Measurements from ENCODE around the gene ZNF281. TPM values are rescaled to one million over a fixed set of nuclear protein-coding genes. Genes with fewer than 3 reads are reported as not detected.
A peak's percentile ranks its signal among the peaks of the same experiment; 100 is the strongest.
"Not testable (repeated sequence)": the region's sequence is repeated elsewhere in the genome, so short reads cannot be mapped to it uniquely, and the experiment has no call there.

ZNF281 gene
- total RNA-seq, 4 donors from 2014 or later = 15.3 to 24.7 (median 18.5) TPM

- Histone ChIP-seq H3K4me1 (no peaks in the 10 kb centered on the region), H3K27me3 (no peaks in the 10 kb centered on the region), H3K36me3 (no peaks in the 10 kb centered on the region), H3K27ac (no peak overlapping the region), H3K4me3 (no peak overlapping the region), H3K9me3 (no peaks in the 10 kb centered on the region)
- intact Hi-C loops (cut with DNase I; ENCODE audit: low total_unique reads) = no loop called here
- DNase-seq = no peak
- TF ChIP-seq POLR2A (IDR thresholded peaks at IDR 0.05) (no peak), CTCF (IDR thresholded peaks at IDR 0.05) (no peak)
Measured at GRCh38 chr1:200422211-200422610, 12.4 kb upstream of the ZNF281 start.

DNA sequence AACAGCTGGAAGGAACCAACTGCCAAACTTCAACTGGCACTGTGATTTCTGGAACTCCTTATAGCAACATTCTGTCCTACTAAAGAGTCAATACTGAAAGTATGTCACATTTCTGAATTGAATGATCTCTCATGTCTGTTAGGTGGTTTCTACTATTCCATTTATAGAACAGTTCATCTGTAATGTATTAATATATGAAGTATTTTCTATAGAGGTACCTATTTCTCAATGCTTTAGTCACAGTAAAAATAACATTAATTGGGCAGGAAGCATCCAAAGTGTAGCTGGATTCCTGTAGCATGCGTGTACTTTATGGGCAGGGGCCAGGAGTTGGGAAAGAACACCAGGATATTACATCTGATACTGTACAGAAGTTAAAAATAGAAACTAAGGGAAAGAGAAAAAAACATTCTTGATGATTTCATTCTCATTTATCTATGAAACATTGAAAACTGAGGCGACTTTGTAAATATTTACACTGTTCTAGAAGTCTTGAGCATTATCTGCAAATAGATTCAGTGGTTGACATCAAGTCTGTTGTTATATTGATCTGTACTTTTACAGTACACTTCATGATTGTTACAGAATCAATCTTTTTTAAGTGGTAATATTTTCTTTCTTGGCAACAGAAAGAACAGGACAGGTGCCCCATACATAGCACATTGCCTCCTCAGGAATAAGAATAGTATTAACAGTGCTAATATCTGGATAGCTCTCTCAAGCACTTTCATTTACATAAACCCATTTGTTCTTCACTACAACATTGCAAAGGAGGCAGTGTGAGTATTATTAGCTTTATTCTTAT, 6.2 kb upstream of the ZNF281 start:
- intact Hi-C loops (cut with DNase I; ENCODE audit: low total_unique reads) = no loop called here
- DNase-seq = peak; percentile 69 to 82
- Histone ChIP-seq H3K27me3 (no peaks in the 10 kb centered on the region), H3K9me3 (no peaks in the 10 kb centered on the region), H3K36me3 (no peaks in the 10 kb centered on the region), H3K27ac (peak overlapping the region; percentile 18 to 36), H3K4me1 (no peaks in the 10 kb centered on the region), H3K4me3 (no peak overlapping the region)
- TF ChIP-seq POLR2A (IDR thresholded peaks at IDR 0.05) (no peak), CTCF (IDR thresholded peaks at IDR 0.05) (no peak)

GRCh38 chr1:200415227-200415626, 5.4 kb upstream of the ZNF281 start:
- Histone ChIP-seq H3K27ac (peak overlapping the region in 1 of 2 donors; percentile 36), H3K4me3 (no peak overlapping the region), H3K9me3 (no peaks in the 10 kb centered on the region), H3K27me3 (no peaks in the 10 kb centered on the region), H3K4me1 (no peaks in the 10 kb centered on the region), H3K36me3 (no peaks in the 10 kb centered on the region)
- DNase-seq = no peak
- intact Hi-C loops (cut with DNase I; ENCODE audit: low total_unique reads) = no loop called here
- no peak for TF ChIP-seq POLR2A (IDR thresholded peaks at IDR 0.05)
- TF ChIP-seq CTCF (IDR thresholded peaks at IDR 0.05) = no peak

- no peak for TF ChIP-seq POLR2A (IDR thresholded peaks at IDR 0.05)
- no peak for TF ChIP-seq CTCF (IDR thresholded peaks at IDR 0.05)
- no peaks in the 10 kb centered on the region for H3K27me3 ChIP-seq
- no peak for DNase-seq
- H3K9me3 ChIP-seq = no peaks in the 10 kb centered on the region
- no peaks in the 10 kb centered on the region for H3K36me3 ChIP-seq
- H3K4me3 ChIP-seq = no peak overlapping the region
- H3K4me1 ChIP-seq = no peaks in the 10 kb centered on the region
- H3K27ac ChIP-seq = no peak overlapping the region
- intact Hi-C loops (cut with DNase I; ENCODE audit: low total_unique reads) = no loop called here
Measured at GRCh38 chr1:200414657-200415056, 4.8 kb upstream of the ZNF281 start.

DNA sequence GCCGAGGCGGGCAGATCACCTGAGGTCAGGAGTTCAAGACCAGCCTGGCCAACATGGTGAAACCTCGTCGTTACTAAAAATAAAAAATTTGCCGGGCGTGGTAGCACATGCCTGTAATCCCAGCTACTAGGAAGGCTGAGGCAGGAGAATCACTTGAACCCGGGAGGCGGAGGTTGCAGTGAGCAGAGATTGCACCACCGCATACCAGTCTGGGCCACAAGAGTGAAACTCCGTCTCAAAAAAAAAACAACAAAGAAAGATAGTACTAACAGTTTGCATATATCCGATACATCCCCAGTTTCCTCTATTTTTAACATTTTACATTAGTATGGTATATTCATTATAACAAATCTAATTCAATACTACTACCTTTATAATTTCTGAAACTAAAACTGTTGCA, 3.9 kb upstream of the ZNF281 start:
- intact Hi-C loops (cut with DNase I; ENCODE audit: low total_unique reads); H3K4me1 ChIP-seq; DNase-seq; H3K36me3 ChIP-seq; H3K9me3 ChIP-seq; H3K27ac ChIP-seq; H3K27me3 ChIP-seq; H3K4me3 ChIP-seq: not testable (repeated sequence)

Measured in uterus (tissue), 4 donors.